Measurements from ENCODE around the gene KIAA1755.

KIAA1755 gene

DNA sequence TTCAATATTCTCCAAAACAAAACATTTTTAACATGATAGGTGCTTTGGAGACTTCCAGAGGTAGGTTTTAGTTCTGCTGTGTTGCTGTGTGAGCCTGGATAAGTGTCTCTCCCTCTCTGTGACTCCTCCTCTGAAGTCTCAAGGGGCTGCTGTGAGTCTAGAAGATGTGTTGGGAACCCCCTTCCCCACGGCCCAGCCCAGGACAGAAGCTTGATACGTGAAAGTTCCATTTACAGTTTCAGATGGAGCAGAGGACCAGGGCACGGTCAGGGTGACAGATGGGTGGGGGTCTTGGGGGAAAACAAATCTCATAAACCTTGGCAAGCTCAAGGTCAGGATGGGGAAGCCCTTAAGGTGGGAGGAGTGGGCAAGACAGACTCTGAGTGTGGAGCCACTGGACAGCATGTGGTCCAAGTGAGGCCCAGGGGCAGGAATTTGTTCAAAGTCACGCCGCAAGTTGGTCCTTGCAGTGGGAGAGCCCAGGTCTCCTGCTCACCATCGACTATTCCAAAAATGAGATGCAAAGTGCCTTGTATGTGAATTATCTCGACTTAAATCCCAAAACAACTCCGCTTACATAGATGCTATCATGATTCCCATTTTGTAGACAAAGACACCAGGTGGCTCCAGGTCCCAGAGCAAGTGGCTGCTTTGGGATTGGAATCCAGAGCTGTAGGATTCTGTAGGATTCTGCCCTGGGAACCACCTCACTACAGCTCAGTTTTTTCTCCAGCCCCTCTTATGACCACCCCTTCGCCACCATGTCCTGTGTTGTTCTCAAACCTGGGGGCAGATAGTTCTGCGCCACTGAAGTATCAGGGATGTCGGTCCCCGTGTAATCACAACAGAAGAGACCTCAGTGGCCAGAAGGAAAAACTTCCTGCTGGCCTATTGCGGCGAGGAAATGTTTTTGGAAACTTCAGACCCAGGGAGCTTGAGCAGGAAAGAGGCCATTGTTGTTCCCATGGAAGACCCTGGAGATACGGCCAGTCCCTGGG, 97.4 kb downstream of the KIAA1755 start:
- H3K4me3 ChIP-seq (ENCODE audit: low read depth, low read length): no peak overlapping the region
- TF ChIP-seq, protein P1, sequence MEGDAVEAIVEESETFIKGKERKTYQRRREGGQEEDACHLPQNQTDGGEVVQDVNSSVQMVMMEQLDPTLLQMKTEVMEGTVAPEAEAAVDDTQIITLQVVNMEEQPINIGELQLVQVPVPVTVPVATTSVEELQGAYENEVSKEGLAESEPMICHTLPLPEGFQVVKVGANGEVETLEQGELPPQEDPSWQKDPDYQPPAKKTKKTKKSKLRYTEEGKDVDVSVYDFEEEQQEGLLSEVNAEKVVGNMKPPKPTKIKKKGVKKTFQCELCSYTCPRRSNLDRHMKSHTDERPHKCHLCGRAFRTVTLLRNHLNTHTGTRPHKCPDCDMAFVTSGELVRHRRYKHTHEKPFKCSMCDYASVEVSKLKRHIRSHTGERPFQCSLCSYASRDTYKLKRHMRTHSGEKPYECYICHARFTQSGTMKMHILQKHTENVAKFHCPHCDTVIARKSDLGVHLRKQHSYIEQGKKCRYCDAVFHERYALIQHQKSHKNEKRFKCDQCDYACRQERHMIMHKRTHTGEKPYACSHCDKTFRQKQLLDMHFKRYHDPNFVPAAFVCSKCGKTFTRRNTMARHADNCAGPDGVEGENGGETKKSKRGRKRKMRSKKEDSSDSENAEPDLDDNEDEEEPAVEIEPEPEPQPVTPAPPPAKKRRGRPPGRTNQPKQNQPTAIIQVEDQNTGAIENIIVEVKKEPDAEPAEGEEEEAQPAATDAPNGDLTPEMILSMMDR (IDR thresholded peaks at IDR 0.05; ENCODE audit: control insufficient read depth, extremely low read depth, insufficient read depth): no peak
- DNase-seq (ENCODE audit: low read depth): no peak

DNA sequence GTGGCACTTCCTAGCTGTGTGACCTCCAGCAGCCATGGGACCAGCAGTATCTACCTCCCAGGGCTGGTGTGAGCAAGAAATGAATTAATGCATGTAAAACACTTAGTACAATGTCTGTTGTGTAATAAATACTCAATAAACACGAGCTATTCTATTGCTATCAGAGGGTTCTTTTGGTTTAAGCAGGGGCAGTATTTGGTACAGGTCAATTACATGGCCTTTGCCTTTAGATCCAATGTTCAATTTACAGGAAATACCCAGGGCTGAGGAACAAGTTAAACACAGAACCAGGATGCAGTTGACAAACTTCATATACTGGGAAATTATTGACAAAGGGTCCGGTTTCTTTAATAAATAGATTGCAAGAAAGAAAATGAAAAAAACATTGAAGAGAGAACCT, 98.4 kb downstream of the KIAA1755 start:
- no peak overlapping the region for H3K4me3 ChIP-seq (ENCODE audit: low read depth, low read length)
- TF ChIP-seq, protein P1 (IDR thresholded peaks at IDR 0.05; ENCODE audit: control insufficient read depth, extremely low read depth, insufficient read depth): no peak
- no peak for DNase-seq (ENCODE audit: low read depth)

DNA sequence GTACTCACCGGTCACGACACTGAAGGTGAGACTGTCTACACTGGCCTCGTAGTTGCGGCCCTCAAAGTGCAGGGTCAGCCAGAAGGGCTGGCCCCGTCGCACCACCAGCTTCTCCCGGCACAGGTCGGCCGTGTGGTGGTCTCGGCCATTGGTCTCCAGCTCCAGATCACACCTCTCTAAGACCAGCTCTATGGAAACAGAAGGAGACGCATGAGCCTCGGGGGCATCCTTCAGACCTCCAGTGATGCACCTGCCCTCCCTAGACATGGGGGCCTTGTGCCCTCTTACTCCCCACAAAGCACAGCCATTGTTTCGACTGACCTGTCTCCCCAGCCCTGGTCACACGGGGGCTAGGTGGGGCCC, 99.1 kb downstream of the KIAA1755 start:
- no peak overlapping the region for H3K4me3 ChIP-seq (ENCODE audit: low read depth, low read length)
- no peak for DNase-seq (ENCODE audit: low read depth)
- TF ChIP-seq, protein P1 (IDR thresholded peaks at IDR 0.05; ENCODE audit: control insufficient read depth, extremely low read depth, insufficient read depth): no peak

All from LNCaP clone FGC (cell line).